HG03342 (cell line): Measurements from ENCODE around the gene SPOCK1.

Experiments
- ATAC-seq: cut with Tn5 transposase; IDR thresholded peaks from one replicate; pipeline ENCODE4 v1.9.1; 2021; ENCODE audit warnings: mild to moderate bottlenecking, moderate library complexity; ENCODE audit not compliant: unreplicated experiment

The SPOCK1 gene

DNA sequence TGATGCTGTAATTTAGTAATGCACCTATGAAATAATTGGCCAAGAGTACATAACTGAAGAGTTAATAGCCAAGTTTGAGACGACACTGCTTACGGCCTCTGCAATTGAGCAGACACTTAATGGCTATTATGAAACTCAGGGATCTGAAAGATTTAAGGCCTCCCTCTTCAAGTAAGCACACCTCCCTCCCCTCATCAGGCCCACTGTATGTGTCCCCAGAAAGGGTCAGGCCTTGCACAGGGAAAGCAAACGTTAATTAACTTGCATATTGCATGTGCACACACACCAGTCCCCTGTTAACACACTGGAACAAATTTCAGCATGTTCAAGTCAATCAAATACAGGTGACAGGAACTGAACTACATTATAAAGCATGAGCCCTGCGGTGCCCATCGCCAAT lies 163.6 kb downstream of the SPOCK1 start:
- no peak for ATAC-seq

DNA sequence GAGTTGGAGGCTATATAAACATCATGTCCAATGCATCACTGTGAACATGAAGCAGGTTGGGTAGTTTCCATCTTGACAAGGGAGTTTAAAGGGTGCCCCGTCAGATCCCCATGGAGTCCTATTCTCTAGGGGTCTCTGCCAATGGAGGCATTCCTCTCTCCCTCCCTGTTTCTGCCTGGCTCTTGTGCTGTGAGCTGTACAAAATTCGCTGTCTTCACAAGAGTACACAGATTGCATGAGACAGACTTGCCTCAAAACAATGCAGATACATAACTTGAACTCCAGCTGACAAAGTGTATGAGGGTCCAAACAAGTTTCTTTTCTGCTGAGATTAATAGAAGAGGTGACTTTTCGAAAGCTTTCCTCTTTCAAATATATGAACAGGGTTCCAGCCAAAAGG lies 165.2 kb downstream of the SPOCK1 start:
- ATAC-seq: no peak

DNA sequence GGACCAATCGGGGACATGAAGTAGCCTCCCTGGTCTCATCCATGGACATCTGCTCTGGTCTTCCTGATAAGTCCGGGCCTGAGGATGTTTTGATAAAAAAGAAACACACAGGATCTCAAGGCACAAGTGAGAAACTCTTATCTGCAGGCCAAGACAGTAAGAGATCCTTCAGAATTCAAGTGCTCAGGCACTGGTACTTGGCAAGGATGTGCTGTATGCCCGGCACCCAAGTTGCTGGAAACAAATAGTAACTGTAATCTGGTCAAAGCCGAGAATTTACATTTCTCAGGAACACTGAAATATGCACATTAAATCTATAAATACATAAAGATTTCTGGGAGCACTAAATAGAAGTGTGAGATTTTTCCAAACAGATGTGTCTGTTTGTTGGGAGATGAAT lies 165.7 kb downstream of the SPOCK1 start:
- no peak for ATAC-seq

DNA sequence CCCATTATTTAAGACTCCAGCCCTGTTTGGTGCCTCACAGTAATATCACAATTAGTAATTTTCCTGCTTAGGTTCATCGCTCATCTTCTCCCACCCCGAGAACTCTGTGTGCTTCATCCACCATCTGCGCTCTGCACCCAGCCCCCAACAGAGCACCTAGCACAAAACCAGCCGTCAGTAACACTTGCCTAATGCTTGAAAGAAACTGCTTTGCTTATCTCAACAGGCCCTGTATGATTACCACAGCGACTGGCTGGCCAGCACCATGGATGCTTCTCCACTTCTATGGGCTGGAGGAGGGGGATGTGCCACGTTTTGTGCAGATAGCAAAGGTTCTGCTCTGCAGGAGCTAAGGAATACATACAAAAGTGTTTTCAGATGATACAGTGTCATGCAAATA lies 166.8 kb downstream of the SPOCK1 start:
- no peak for ATAC-seq

DNA sequence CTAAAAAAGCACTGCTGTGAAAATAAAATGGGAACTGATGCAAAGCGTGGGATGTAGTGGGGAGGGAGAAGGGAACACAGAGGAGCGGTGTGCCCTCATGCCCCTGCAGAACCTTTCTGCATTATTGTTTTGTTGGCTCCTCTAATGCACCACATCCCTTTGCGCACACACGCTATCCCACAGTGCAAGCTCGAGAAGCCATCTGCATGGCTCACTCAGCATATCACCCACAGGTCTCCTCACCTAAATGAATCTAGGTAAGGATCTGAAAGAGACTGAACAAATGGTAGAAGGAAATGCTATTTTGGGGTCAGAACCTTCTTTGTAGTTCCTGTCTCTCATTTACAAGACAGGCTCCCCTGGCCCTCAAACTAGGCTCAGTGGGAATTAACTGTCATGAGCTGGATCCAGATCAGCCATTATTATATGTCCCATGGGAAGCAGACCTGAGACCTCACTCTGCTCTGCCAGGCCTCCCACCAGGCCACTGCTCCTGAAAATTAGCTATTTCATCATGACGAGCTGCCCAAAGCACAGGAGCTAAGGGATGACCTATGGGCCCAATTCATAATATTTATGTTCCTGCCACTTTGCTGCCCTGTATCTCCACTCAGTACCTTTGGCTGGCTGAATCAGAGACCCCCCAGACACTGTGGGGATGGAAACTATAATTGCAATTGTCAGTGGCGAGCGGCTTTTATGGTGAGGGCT lies 169.4 kb downstream of the SPOCK1 start:
- no peak for ATAC-seq

DNA sequence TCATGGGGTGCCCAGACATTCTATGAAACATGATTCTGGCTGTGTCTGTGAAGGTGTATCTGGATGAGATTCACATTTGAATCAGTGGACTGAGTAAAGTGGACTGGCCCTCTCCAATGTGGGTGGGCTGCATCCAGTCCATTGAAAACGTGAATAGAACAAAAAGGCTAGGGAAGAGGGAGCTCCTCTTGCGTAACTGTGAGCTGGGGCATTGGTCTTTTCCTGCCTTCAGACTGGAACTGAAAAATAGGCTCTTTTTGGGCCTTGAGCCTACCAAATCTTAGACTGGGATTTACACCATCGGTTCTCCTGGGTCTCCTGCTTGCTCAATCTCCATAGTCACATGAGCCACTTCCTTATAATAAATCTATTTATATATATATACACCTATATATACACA lies 170.1 kb downstream of the SPOCK1 start:
- no peak for ATAC-seq

DNA sequence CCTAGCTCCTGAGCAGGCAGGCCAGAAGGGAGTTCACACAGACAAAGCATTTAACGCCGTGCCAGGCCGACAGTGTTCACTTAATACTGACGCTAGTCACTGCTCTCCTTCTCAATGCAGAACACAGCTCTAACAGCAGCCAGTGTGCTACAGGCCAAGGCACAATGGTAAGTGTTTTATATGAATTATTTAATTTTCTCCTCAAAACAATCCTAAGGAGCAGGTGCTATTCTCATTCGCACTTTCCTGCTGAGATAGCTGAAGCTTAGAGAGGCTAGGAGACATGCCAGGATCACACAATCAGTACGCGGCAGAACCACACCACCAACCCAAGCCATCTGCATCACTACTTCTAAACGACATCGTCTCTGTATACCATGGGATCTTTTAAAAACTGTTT lies 170.7 kb downstream of the SPOCK1 start:
- ATAC-seq: no peak

DNA sequence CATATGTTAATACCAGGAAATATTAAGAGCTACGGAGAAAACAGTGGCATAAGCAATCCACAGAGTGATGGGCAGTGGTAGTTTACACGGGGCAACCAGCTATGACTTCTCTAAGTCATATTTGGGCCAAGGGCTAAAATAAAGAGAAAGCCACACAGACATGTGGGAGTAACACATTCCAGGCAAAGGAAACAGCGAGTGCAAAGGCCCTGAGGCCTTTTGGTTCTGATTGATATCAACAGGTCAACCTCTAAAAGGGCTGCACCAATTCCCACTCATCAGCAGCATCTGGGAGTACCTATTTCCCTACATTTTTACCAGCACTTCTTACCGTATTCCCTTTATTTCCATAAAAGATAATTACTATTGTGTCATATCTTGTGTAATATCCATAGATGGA lies 173.4 kb downstream of the SPOCK1 start:
- no peak for ATAC-seq

DNA sequence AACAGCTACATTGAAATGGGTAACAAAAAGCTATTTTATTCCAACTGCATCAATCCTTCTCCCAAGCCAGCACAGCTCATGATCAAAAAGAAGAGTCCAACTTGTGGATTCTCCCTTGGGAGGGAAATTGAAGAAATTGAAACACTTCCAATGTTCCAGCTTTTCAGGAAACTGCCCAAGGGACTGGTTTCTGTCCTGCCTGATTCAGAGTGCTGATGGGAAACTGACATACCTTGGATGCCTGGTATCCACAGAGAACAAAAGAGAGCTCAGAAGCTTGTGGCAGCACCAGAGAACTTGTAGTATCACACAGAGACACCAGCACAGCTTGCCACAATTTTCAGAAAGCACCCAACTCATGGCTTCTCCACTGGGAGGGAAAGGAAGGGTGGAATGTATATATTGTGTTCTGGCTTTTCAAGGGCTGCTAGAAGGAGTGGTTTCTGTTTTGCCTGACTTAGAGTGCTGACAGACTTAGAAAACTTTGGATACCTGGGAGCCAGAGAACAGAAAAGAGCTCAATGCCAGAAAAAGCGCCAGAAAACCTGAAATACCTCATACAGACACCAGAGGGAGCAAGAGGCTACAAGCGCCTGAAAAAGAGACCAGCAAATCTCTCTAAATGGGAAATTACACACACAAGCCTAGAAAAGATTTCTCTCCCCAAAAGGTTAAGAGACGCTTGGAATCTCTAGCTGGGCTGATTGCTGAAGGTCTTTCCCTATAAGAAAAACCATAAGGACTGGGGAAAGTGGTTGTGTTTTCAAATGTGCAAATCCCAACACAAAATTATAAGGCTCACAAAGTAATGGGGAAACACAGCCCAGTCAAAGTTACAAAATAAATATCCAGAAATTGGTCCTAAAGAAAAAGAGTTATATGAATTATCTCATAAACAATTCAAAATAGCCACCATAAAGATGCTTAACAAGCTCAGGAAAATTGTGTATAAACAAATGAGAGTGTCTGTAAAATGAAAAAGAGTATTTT lies 178.8 kb downstream of the SPOCK1 start:
- ATAC-seq: no peak

DNA sequence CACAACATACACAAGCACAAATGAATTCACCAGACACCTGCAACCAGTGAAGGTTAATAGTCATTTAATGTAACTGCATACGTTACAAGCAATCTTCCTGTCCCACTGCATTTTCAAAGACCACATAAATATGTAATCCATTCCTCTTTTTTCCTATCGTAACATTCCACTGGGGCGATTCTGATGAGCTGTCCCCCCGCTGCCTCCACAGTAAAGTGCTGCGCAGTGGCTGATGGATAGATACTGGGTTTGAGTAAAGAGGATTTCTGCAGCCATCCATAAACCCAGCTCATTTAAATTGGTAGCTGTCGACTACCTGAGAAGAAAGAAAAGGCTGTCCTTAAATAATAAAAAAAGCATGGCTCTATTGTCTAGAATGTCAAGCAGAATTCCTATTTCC lies 181.1 kb downstream of the SPOCK1 start:
- ATAC-seq: no peak

DNA sequence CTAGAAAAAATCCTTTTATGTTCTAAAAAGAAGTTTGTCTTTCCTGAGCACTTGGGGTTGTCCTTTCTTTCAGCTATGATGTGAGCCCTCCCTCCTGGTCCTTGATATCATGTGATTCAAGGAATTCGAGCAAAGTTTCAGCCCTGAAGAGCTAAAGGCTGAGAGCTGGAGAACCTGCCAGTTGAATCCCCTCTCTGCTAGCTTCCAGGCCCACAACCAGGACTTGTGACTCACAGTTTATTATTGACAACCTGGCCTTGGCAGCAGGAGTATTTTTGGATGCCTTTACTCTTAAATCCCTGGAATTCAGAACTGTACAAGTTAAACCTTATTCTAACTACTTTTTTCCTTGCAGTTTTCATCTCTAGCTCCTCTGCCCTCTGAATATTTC lies 182.8 kb downstream of the SPOCK1 start:
- ATAC-seq: no peak

DNA sequence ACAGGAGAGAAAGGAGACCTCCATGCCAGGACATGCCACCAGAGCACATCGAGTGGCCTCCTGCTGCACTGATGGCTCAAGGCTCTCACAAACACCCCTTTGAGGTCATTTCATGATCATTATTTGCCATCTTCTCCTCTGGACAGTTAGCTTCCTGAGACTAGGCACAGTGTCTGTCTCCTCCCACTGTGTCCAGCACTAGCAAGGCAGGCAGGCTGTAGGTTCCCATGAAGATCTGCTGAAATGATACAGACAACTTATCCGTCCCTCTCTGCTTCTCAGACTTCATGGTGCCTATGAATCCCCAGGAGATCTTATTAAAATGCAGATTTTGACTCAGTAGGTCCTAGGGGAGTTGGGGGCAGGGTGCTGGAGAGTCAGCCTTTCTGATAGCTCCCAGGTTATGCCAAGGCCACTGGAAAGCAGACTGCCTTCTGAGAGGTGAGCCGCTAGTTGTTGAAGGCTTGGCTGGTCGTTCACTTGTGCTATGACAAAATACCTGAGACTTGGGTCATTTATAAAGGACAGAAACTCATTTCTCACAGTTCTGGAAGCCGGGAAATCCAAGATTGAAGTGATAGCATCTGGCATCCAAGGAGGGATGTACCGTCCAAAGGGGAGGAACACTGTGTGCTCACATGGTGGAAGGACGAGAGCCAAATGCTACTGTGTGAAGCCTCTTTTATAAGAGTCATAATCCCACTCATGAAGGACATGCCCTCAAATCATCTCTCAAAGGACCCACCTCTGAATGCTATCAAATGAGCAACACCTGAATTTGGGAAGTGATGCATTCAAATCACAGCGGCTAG lies 183.4 kb downstream of the SPOCK1 start:
- ATAC-seq: no peak

DNA sequence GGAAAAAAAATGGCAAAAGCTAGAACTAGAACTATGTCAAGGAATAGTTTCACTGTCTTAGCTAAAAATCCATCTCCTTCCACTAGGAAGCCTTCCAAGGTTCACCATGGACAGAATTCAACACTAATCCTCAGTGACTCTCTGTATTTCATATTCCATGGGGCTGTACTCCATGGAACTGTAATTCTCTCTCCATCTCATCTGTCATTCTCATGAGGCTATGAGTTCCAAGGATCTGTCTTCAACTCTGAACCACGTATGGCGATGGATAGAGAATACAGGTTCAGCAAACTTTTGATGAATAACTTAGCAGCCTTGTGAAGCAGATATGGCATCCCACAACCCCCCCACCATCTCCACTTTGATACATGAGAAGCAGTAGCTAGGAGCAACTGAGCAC lies 184.0 kb downstream of the SPOCK1 start:
- ATAC-seq: no peak

DNA sequence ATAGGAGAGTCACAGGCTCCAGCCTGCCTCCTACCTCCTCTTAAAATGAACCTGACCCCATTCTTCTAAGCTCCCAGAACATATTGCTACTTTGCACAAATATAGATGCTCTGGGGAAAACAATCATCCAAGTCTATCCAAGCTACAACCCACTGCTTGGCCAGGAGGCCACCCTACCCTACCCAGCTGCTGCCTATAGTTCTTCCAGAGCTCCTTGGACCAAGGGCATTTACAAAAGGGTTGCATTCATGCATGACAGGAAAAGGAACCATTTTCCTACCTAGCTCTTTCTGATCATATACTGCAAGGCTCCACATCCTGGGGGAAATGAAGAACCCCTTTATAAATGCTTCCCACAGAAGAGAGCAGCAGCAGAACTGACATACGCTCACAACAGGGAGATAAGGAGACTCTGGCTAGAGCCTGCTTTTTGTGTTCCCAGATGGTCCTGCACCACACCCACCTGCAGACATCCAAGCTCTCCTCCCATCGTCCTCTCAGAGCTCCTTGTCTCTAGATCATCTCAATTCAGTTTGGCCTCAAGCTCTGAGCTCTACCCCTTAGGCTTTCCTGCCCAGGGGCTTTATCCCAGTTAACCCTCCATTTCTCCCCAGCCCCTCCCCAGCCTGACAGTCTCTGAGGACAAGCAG lies 185.5 kb downstream of the SPOCK1 start:
- ATAC-seq: no peak

DNA sequence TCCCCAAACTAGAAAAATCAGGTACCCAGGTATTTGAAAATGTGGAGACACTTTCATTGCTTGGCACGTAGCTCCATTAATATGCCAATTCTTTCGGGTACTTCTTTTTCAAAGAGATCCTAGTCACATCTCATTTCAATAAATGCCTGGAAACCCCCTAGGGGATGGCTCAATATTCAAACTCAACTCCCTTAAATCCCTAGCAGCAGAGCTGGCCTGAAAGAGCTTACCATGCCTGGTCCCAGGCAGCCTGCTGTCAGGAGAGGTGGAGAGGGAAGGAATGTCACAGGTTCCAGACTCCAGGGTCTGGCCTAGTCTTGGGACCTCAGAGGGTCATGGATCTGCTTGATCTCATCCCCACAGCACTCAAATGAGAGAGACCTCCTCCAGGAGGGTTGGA lies 187.1 kb downstream of the SPOCK1 start:
- ATAC-seq: no peak

DNA sequence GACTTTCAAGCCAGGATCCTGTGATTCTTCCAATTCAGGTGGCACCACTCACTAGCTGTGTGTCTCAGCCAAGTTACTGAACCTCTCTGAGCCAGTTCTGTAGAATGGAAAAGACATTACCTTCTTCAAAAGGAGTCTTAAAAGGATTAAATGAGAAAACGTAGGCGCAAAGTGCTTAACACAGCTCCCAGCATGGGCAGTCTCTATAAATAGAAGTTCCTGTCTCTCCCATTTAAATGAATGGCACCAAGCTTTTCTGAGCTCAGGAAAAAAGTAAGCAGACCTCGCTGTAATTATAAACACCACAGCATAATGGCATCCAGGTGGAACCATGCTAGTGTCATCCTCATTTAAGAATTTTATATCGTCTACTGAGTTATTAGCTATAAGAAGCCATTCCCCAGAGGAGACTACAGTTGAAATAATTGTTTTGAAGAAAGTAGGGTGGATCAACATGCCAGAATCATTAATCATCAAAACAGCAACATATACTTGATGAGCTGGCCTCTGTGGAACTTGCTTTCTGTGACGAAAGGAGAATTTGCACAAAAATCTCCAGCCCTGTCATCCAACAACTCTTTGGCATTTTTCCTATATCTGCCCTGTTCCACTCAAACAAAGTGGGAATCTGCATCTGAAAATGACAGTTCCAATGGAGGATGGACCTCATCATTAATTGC lies 188.9 kb downstream of the SPOCK1 start:
- ATAC-seq: no peak

DNA sequence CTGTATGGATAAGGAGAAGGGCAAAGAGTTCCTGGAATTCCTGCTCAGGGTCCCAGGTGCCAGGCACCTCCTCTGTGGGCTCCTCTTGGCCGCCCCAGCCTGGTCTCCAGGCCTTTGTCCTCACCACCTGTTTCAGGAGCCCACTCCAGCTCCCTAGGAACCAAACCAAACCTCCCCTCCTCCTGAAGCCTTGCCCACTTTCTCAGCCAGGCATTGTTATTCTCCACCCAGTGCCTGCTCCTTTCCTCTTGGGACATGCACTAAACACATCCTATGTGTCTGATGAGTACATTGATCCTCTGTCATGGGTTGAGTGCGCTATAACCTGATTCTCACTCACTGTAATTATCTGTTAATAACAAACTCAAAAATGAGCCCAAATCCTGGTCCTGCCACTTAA lies 189.8 kb downstream of the SPOCK1 start:
- ATAC-seq: no peak

DNA sequence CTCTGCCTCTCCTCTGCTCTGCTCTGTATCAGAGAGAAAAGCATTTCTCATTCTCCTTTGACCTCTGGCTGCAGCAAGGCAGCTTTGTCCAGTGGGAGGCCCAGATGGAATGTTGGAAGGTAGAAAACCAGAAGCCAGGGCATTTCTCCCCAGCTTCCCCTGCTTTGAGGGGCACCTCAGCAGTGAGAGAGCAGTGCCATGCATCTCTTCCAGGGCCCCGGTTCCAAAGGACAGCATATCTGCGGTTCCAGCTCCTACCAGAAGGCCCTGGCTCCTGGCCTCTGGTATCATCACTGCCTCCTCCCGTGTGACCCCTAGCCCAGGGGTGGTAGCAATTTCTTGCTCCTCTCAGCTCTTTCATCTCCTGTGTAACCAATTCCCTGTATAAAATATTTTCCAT lies 190.8 kb downstream of the SPOCK1 start:
- ATAC-seq: no peak

DNA sequence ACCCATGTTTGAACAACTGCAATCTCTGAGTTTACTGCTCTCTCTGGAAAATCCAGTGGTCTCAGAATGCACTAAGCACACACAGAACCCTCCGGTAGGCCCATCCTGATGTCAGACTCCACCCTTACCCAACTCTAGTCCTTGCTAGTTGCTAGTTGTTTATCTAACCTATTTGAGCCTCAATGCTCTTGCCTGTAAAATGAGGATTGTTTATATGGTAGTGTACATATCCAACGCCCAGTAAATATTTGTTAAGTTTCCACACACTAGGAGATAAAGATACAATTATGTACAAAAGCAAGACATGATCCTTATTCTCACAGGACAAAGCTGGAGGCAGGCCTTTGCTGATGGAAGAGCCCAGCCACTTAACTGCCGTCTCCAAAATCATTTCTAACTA lies 192.2 kb downstream of the SPOCK1 start:
- ATAC-seq: no peak

DNA sequence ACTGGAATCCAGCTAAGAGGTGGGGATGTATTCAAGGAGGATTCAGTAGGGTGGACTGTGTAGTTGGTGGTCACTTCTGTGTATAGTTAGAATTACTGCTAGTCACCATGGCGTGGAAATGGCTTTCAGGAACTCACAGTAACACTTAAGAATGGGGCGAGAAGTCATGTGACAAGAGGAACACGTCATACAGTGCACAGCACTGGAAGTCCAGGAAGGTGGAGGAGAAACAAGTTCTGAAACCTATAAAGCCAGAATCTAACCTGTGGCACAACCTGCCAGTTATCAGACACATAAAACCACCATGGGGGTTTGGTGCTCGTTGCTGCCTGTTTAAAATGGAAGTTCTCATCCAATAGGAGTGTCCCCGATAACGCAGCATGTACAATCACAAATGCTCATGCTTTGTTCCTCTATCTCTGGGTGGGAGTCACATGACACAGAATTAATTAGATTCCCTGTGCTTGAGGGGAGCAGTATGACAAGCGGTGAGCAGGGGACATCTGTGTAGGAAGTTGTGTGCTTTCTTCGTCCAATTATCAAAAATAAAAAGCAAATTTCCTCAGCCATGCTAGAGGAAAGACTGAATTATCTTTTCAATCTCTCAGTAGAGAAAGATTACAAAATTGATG lies 193.0 kb downstream of the SPOCK1 start:
- no peak for ATAC-seq
